Neural cell (in vitro differentiated cells): Measurements from ENCODE around the gene HES3. TPM values are rescaled to one million over a fixed set of nuclear protein-coding genes. Genes with fewer than 3 reads are reported as not detected.
A peak's percentile ranks its signal among the peaks of the same experiment; 100 is the strongest.

Source experiments
- H2AFZ ChIP-seq: fragments of 200-600, 300-800 bp; sonication (generic), shearing (Covaris generic); 2 replicates; pipeline ENCODE4 v1.6.0; 2014; ENCODE audit warnings: low read depth, mild to moderate bottlenecking, antibody characterized with exemption, low read length, moderate library complexity
- H3F3A ChIP-seq: fragments of 200-600 bp; shearing (Covaris generic); 2 replicates; pipeline ENCODE4 v1.6.1; 2016; ENCODE audit warnings: mild to moderate bottlenecking, moderate library complexity, mixed read lengths, antibody characterized with exemption, low read length; ENCODE audit not compliant: insufficient read depth, poor library complexity, severe bottlenecking
- H3K27ac ChIP-seq: fragments of 200-600, 300-800 bp; sonication (generic), shearing (Covaris generic); 2 replicates; pipeline ENCODE4 v1.5.1; 2014; ENCODE audit warnings: mild to moderate bottlenecking, low read length, moderate library complexity
- H3K27me3 ChIP-seq: fragments of 300-800, 200-600 bp; sonication (generic), shearing (Covaris generic); 2 replicates; pipeline ENCODE4 v1.6.0; 2014; ENCODE audit warnings: mild to moderate bottlenecking, low read depth, low read length, moderate library complexity; ENCODE audit not compliant: insufficient read depth
- H3K36me3 ChIP-seq: fragments of 300-800, 200-600 bp; sonication (generic), shearing (Covaris generic); 2 replicates; pipeline ENCODE4 v1.5.1; 2014; ENCODE audit warnings: mild to moderate bottlenecking, antibody characterized with exemption, low read length, moderate library complexity; ENCODE audit not compliant: insufficient read depth
- H3K4me2 ChIP-seq: fragments of 300-800, 200-600 bp; sonication (generic), shearing (Covaris generic); 2 replicates; pipeline ENCODE4 v1.6.0; 2014; ENCODE audit warnings: mild to moderate bottlenecking, low read length
- H3K4me3 ChIP-seq: fragments of 300-800, 200-600 bp; sonication (generic), shearing (Covaris generic); 2 replicates; pipeline ENCODE4 v1.5.1; 2014; ENCODE audit warnings: mild to moderate bottlenecking, low read length, moderate library complexity
- H3K79me2 ChIP-seq: fragments of 200-600 bp; shearing (Covaris generic); replicated peaks from 2 replicates; pipeline ENCODE4 v1.6.0; 2014; ENCODE audit warnings: mild to moderate bottlenecking, low read length, moderate library complexity; ENCODE audit not compliant: insufficient read depth
- H3K9ac ChIP-seq: fragments of 300-800, 200-600 bp; sonication (generic), shearing (Covaris generic); 2 replicates; pipeline ENCODE4 v1.6.1; 2016; ENCODE audit warnings: mild to moderate bottlenecking, low read length, mixed read lengths
- H3K9me2 ChIP-seq: fragments of 200-600 bp; shearing (Covaris generic); 2 replicates; pipeline ENCODE4 v1.6.1; 2016; ENCODE audit warnings: mild to moderate bottlenecking, low read length, mixed read lengths; ENCODE audit not compliant: insufficient read depth
- H3K9me3 ChIP-seq: fragments of 200-600, 300-800 bp; sonication (generic), shearing (Covaris generic); 2 replicates; pipeline ENCODE4 v1.6.1; 2016; ENCODE audit warnings: mild to moderate bottlenecking, mixed run types, low read length, moderate library complexity, mixed read lengths
- H4K20me1 ChIP-seq: fragments of 200-600 bp; shearing (Covaris generic); 2 replicates; pipeline ENCODE4 v1.6.1; 2016; ENCODE audit warnings: mild to moderate bottlenecking, mixed run types; ENCODE audit not compliant: insufficient read depth
- EP300 ChIP-seq: fragments of 450-650 bp; conservative IDR thresholded peaks from 2 replicates; pipeline ENCODE4 v1.6.1; 2014; ENCODE audit warnings: antibody characterized with exemption, mild to moderate bottlenecking, moderate library complexity; ENCODE audit not compliant: poor library complexity, severe bottlenecking
- EZH2 ChIP-seq: fragments of 200-600, 300-800 bp; shearing (Covaris generic), sonication (generic); IDR thresholded peaks from 2 replicates; pipeline ENCODE4 v1.6.1; 2014; ENCODE audit warnings: antibody characterized with exemption, low read length, borderline replicate concordance, mild to moderate bottlenecking; ENCODE audit not compliant: insufficient read depth, poor library complexity, severe bottlenecking
- MXI1 ChIP-seq: fragments of 450-650 bp; conservative IDR thresholded peaks from 2 replicates; pipeline ENCODE4 v1.6.1; 2014; ENCODE audit warnings: antibody characterized with exemption, mild to moderate bottlenecking; ENCODE audit not compliant: poor library complexity, severe bottlenecking
- POLR2AphosphoS5 ChIP-seq: IDR thresholded peaks from 2 replicates; pipeline ENCODE4 v1.6.1; 2012
- RAD21 ChIP-seq: fragments of 450-650 bp; conservative IDR thresholded peaks from 2 replicates; pipeline ENCODE4 v1.6.1; 2014; ENCODE audit warnings: antibody characterized with exemption, mild to moderate bottlenecking, moderate library complexity
- SMC3 ChIP-seq: fragments of 450-650 bp; conservative IDR thresholded peaks from 2 replicates; pipeline ENCODE4 v1.6.1; 2014; ENCODE audit warnings: antibody characterized with exemption, mild to moderate bottlenecking, moderate library complexity; ENCODE audit not compliant: poor library complexity
- TAF1 ChIP-seq: IDR thresholded peaks from 2 replicates; pipeline ENCODE4 v1.6.1; 2012; ENCODE audit warnings: low read depth
- polyA plus RNA-seq: library from polyadenylated mRNA; depleted of rRNA; stranded (reverse); fragments of >200 nt; gene quantifications from 2 replicates; pipeline ENCODE4 v1.2.3, GENCODE V29; 2014
- TF ChIP-seq, protein P1 (sequence below): IDR thresholded peaks from 2 replicates; pipeline ENCODE4 v1.6.1; 2012; ENCODE audit warnings: borderline replicate concordance
- TF ChIP-seq, protein P2 (sequence below): fragments of 450-650 bp; IDR thresholded peaks from 2 replicates; pipeline ENCODE4 v1.5.1; 2014; ENCODE audit warnings: antibody characterized with exemption, mild to moderate bottlenecking, moderate library complexity; ENCODE audit not compliant: poor library complexity, severe bottlenecking

HES3 gene
- polyA plus RNA-seq, 1 donor from 2014 or later: not detected

- no peaks in the 10 kb centered on the region for H3F3A ChIP-seq
- peaks cover 42% of the 10 kb centered on the region for H3K27me3 ChIP-seq
- H3K36me3 ChIP-seq: no peaks in the 10 kb centered on the region
- TF ChIP-seq TAF1 (no peak), RAD21 (peak; percentile 14), SMC3 (peak; percentile 34), EP300 (no peak), MXI1 (peak; percentile 47)
- TF ChIP-seq, protein P1, sequence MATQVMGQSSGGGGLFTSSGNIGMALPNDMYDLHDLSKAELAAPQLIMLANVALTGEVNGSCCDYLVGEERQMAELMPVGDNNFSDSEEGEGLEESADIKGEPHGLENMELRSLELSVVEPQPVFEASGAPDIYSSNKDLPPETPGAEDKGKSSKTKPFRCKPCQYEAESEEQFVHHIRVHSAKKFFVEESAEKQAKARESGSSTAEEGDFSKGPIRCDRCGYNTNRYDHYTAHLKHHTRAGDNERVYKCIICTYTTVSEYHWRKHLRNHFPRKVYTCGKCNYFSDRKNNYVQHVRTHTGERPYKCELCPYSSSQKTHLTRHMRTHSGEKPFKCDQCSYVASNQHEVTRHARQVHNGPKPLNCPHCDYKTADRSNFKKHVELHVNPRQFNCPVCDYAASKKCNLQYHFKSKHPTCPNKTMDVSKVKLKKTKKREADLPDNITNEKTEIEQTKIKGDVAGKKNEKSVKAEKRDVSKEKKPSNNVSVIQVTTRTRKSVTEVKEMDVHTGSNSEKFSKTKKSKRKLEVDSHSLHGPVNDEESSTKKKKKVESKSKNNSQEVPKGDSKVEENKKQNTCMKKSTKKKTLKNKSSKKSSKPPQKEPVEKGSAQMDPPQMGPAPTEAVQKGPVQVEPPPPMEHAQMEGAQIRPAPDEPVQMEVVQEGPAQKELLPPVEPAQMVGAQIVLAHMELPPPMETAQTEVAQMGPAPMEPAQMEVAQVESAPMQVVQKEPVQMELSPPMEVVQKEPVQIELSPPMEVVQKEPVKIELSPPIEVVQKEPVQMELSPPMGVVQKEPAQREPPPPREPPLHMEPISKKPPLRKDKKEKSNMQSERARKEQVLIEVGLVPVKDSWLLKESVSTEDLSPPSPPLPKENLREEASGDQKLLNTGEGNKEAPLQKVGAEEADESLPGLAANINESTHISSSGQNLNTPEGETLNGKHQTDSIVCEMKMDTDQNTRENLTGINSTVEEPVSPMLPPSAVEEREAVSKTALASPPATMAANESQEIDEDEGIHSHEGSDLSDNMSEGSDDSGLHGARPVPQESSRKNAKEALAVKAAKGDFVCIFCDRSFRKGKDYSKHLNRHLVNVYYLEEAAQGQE: no peak
- TF ChIP-seq, protein P2, sequence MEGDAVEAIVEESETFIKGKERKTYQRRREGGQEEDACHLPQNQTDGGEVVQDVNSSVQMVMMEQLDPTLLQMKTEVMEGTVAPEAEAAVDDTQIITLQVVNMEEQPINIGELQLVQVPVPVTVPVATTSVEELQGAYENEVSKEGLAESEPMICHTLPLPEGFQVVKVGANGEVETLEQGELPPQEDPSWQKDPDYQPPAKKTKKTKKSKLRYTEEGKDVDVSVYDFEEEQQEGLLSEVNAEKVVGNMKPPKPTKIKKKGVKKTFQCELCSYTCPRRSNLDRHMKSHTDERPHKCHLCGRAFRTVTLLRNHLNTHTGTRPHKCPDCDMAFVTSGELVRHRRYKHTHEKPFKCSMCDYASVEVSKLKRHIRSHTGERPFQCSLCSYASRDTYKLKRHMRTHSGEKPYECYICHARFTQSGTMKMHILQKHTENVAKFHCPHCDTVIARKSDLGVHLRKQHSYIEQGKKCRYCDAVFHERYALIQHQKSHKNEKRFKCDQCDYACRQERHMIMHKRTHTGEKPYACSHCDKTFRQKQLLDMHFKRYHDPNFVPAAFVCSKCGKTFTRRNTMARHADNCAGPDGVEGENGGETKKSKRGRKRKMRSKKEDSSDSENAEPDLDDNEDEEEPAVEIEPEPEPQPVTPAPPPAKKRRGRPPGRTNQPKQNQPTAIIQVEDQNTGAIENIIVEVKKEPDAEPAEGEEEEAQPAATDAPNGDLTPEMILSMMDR: peak; percentile 50
- H3K4me2 ChIP-seq: no peak overlapping the region
- H3K79me2 ChIP-seq: no peaks in the 10 kb centered on the region
- no peak overlapping the region for H2AFZ ChIP-seq
- H4K20me1 ChIP-seq: no peaks in the 10 kb centered on the region
- no peaks in the 10 kb centered on the region for H3K9me2 ChIP-seq
- peak overlapping the region; percentile 9 for H3K9ac ChIP-seq
- peak overlapping the region; percentile 62 for H3K4me3 ChIP-seq
- no peak overlapping the region for H3K27ac ChIP-seq
- no peaks in the 10 kb centered on the region for H3K9me3 ChIP-seq
Observed at GRCh38 chr1:6208723-6209660, 35.0 kb upstream of the HES3 start.

- H3K9me3 ChIP-seq: no peaks in the 10 kb centered on the region
- no peaks in the 10 kb centered on the region for H3F3A ChIP-seq
- no peaks in the 10 kb centered on the region for H4K20me1 ChIP-seq
- H3K9me2 ChIP-seq: no peaks in the 10 kb centered on the region
- no peak overlapping the region for H3K4me2 ChIP-seq
- peak overlapping the region; percentile 9 for H3K9ac ChIP-seq
- H2AFZ ChIP-seq: no peak overlapping the region
- peak overlapping the region; percentile 62 for H3K4me3 ChIP-seq
- no peaks in the 10 kb centered on the region for H3K79me2 ChIP-seq
- H3K36me3 ChIP-seq: no peaks in the 10 kb centered on the region
- TF ChIP-seq TAF1: no peak
- no peak for TF ChIP-seq POLR2AphosphoS5
- TF ChIP-seq EZH2: no peak
- TF ChIP-seq SMC3: no peak
- TF ChIP-seq, protein P1: no peak
- TF ChIP-seq, protein P2: no peak
- no peak for TF ChIP-seq RAD21
- no peak for TF ChIP-seq MXI1
- no peak for TF ChIP-seq EP300
- H3K27me3 ChIP-seq: peaks cover 39% of the 10 kb centered on the region
- no peak overlapping the region for H3K27ac ChIP-seq
Observed at GRCh38 chr1:6209661-6210580, 34.1 kb upstream of the HES3 start.
